SU-DHL-6 (cell line): Measurements from ENCODE around the gene CEP164.

Source experiments
- H2AFZ ChIP-seq: fragments of 200-600 bp; sonication (generic); 2 replicates; pipeline ENCODE4 v1.6.1; 2014; ENCODE audit warnings: low read depth, mild to moderate bottlenecking, moderate library complexity, mixed read lengths, antibody characterized with exemption, low read length; ENCODE audit not compliant: severe bottlenecking
- H3F3A ChIP-seq: fragments of 200-600 bp; shearing (Covaris generic); 2 replicates; pipeline ENCODE4 v1.6.0; 2016; ENCODE audit warnings: antibody characterized with exemption, mild to moderate bottlenecking; ENCODE audit not compliant: insufficient read depth
- H3K27ac ChIP-seq: fragments of 200-600 bp; sonication (generic); 2 replicates; pipeline ENCODE4 v1.5.1; 2016; ENCODE audit warnings: low read depth, mild to moderate bottlenecking, low read length, moderate library complexity, mixed read lengths
- H3K27me3 ChIP-seq: fragments of 200-600 bp; sonication (generic), shearing (Covaris generic); 2 replicates; pipeline ENCODE4 v1.6.0; 2014; ENCODE audit warnings: mild to moderate bottlenecking, low read length
- H3K36me3 ChIP-seq: fragments of 200-600 bp; sonication (generic); 2 replicates; pipeline ENCODE4 v1.6.1; 2014; ENCODE audit warnings: mild to moderate bottlenecking, low read length, mixed read lengths
- H3K4me2 ChIP-seq: fragments of 300-600, 200-600 bp; shearing (Covaris generic), sonication (generic); 2 replicates; pipeline ENCODE4 v1.6.0; 2014; ENCODE audit warnings: low read length, low read depth, mild to moderate bottlenecking; ENCODE audit not compliant: poor library complexity, severe bottlenecking
- H3K4me3 ChIP-seq: fragments of 200-600 bp; sonication (generic); 2 replicates; pipeline ENCODE4 v1.5.1; 2014; ENCODE audit warnings: antibody characterized with exemption, low read length, mild to moderate bottlenecking, mixed read lengths; ENCODE audit not compliant: insufficient read depth, poor library complexity, severe bottlenecking
- H3K79me2 ChIP-seq: fragments of 200-600 bp; sonication (generic); 2 replicates; pipeline ENCODE4 v1.6.1; 2014; ENCODE audit warnings: mild to moderate bottlenecking, low read length, moderate library complexity; ENCODE audit not compliant: insufficient read depth
- H3K9ac ChIP-seq: fragments of 200-600 bp; sonication (generic); 2 replicates; pipeline ENCODE4 v1.7.0; 2014; ENCODE audit warnings: mild to moderate bottlenecking, low read length
- H3K9me2 ChIP-seq: fragments of 200-600 bp; sonication (generic); replicated peaks from 2 replicates; pipeline ENCODE4 v1.6.1; 2014; ENCODE audit warnings: low read length; ENCODE audit not compliant: insufficient read depth
- H3K9me3 ChIP-seq: fragments of 200-600 bp; sonication (generic); 2 replicates; pipeline ENCODE4 v1.6.1; 2014; ENCODE audit warnings: low read length, mixed read lengths; ENCODE audit not compliant: insufficient read depth
- H4K20me1 ChIP-seq: fragments of 200-600 bp; sonication (generic); 2 replicates; pipeline ENCODE4 v1.6.1; 2014; ENCODE audit warnings: low read depth, mild to moderate bottlenecking, antibody characterized with exemption, low read length, moderate library complexity, mixed read lengths
- EZH2phosphoT487 ChIP-seq: fragments of 200-600 bp; sonication (generic), shearing (Covaris generic); conservative IDR thresholded peaks from 2 replicates; pipeline ENCODE4 v1.6.1; 2018; ENCODE audit warnings: mild to moderate bottlenecking, antibody characterized with exemption, low read length, moderate library complexity, mixed read lengths
- TF ChIP-seq, protein P1 (sequence below): fragments of 200-600 bp; sonication (generic); IDR thresholded peaks from one replicate; pipeline ENCODE4 v1.5.1; 2017; ENCODE audit warnings: antibody characterized with exemption, mild to moderate bottlenecking, low read length, moderate library complexity; ENCODE audit not compliant: insufficient read depth, poor library complexity, severe bottlenecking

Gene CEP164

GRCh38 chr11:117457031-117457785, 129.6 kb downstream of the CEP164 start:
- no peaks in the 10 kb centered on the region for H3K9me3 ChIP-seq
- TF ChIP-seq, protein P1, sequence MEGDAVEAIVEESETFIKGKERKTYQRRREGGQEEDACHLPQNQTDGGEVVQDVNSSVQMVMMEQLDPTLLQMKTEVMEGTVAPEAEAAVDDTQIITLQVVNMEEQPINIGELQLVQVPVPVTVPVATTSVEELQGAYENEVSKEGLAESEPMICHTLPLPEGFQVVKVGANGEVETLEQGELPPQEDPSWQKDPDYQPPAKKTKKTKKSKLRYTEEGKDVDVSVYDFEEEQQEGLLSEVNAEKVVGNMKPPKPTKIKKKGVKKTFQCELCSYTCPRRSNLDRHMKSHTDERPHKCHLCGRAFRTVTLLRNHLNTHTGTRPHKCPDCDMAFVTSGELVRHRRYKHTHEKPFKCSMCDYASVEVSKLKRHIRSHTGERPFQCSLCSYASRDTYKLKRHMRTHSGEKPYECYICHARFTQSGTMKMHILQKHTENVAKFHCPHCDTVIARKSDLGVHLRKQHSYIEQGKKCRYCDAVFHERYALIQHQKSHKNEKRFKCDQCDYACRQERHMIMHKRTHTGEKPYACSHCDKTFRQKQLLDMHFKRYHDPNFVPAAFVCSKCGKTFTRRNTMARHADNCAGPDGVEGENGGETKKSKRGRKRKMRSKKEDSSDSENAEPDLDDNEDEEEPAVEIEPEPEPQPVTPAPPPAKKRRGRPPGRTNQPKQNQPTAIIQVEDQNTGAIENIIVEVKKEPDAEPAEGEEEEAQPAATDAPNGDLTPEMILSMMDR: no peak
- TF ChIP-seq EZH2phosphoT487: no peak

DNA sequence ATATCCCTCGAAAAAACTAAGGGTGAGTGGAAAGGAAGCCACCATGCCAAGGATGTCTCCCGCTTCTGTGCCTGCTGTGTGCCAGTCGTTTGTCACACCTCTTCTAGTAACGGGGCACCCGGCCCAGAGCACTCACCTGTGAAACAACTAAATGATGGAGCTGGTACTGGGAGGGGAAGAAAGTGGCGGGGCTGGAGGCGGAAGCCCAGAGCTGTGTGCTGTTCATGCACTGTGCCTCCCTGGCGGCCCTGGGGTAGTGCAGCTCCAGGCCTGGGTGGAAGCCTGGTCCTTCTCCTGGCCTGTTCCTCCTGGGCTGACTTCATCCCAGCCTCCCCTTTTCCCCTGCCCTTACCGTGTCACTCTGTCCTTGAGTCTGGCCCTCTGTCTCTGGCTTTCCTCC, 130.2 kb downstream of the CEP164 start:
- Histone ChIP-seq H3K9me2 (no peaks in the 10 kb centered on the region), H3K27me3 (no peaks in the 10 kb centered on the region), H3K79me2 (no peaks in the 10 kb centered on the region), H2AFZ (no peak overlapping the region), H4K20me1 (no peaks in the 10 kb centered on the region), H3K9ac (no peak overlapping the region), H3K36me3 (no peaks in the 10 kb centered on the region), H3K27ac (no peak overlapping the region), H3K9me3 (no peaks in the 10 kb centered on the region), H3K4me3 (no peak overlapping the region), H3F3A (no peaks in the 10 kb centered on the region), H3K4me2 (no peak overlapping the region)
- TF ChIP-seq EZH2phosphoT487: no peak
- TF ChIP-seq, protein P1: no peak

More at GRCh38 chr11:117457031-117457785, 129.6 kb downstream of the CEP164 start:
- H3K27me3 ChIP-seq: no peaks in the 10 kb centered on the region
- H3K4me3 ChIP-seq: no peak overlapping the region
- no peaks in the 10 kb centered on the region for H3F3A ChIP-seq
- no peaks in the 10 kb centered on the region for H3K79me2 ChIP-seq
- H4K20me1 ChIP-seq: no peaks in the 10 kb centered on the region
- H3K9ac ChIP-seq: no peak overlapping the region
- no peak overlapping the region for H3K4me2 ChIP-seq
- H3K27ac ChIP-seq: no peak overlapping the region
- H3K9me2 ChIP-seq: no peaks in the 10 kb centered on the region
- H2AFZ ChIP-seq: no peak overlapping the region
- no peaks in the 10 kb centered on the region for H3K36me3 ChIP-seq

GRCh38 chr11:117458275-117459122, 130.8 kb downstream of the CEP164 start:
- Histone ChIP-seq H4K20me1 (no peaks in the 10 kb centered on the region), H3K27me3 (no peaks in the 10 kb centered on the region), H3K79me2 (no peaks in the 10 kb centered on the region), H3K4me3 (no peak overlapping the region), H2AFZ (no peak overlapping the region), H3K9me3 (no peaks in the 10 kb centered on the region), H3F3A (no peaks in the 10 kb centered on the region), H3K36me3 (no peaks in the 10 kb centered on the region), H3K9me2 (no peaks in the 10 kb centered on the region), H3K4me2 (no peak overlapping the region), H3K9ac (no peak overlapping the region), H3K27ac (no peak overlapping the region)
- no peak for TF ChIP-seq EZH2phosphoT487
- TF ChIP-seq, protein P1: no peak
